ENCODE results near the gene SORD.
"Not testable (repeated sequence)": the region's sequence is repeated elsewhere in the genome, so short reads cannot be mapped to it uniquely, and the experiment has no call there.

SORD gene

DNA sequence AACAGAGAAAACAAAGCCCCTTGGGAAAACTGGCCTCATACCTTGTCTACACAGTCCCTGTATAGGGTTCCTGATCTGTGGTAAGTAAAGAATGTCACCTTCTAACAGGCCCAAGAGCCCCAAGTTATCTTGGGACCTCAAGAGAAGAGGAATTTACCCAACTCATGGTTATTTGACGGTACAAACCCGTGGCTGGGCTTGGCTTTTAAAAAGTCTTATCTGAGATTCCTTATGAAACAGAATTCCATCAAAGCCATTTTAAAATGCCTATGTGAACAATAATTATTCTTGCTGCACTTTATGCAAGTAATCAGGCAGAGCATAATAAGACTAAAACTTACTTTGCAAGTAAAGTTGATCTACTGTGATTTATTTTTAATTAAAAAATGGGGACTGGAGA is 13.9 kb upstream of the SORD start:
- no peak overlapping the region for H2AFZ ChIP-seq (ENCODE audit: low read depth, low read length)
- no peaks in the 10 kb centered on the region for H3K9me3 ChIP-seq (ENCODE audit: insufficient read depth, low read length)
- H3K36me3 ChIP-seq (replicated peaks; ENCODE audit: low read depth, low read length) = no peaks in the 10 kb centered on the region
- H3K27ac ChIP-seq (ENCODE audit: low read length) = no peak overlapping the region
- no peak overlapping the region for H3K4me2 ChIP-seq (ENCODE audit: low read length)
- H3K27me3 ChIP-seq (ENCODE audit: low read depth, low read length) = no peaks in the 10 kb centered on the region; the same call in 1 of the 2 replicates
- no peaks in the 10 kb centered on the region for H4K20me1 ChIP-seq (ENCODE audit: insufficient read depth, low read length)
- H3K9ac ChIP-seq (ENCODE audit: low read length) = no peak overlapping the region
- H3K4me3 ChIP-seq (ENCODE audit: low read length) = no peak overlapping the region
- H3K79me2 ChIP-seq (ENCODE audit: low read length) = no peaks in the 10 kb centered on the region
- TF ChIP-seq, protein P1, sequence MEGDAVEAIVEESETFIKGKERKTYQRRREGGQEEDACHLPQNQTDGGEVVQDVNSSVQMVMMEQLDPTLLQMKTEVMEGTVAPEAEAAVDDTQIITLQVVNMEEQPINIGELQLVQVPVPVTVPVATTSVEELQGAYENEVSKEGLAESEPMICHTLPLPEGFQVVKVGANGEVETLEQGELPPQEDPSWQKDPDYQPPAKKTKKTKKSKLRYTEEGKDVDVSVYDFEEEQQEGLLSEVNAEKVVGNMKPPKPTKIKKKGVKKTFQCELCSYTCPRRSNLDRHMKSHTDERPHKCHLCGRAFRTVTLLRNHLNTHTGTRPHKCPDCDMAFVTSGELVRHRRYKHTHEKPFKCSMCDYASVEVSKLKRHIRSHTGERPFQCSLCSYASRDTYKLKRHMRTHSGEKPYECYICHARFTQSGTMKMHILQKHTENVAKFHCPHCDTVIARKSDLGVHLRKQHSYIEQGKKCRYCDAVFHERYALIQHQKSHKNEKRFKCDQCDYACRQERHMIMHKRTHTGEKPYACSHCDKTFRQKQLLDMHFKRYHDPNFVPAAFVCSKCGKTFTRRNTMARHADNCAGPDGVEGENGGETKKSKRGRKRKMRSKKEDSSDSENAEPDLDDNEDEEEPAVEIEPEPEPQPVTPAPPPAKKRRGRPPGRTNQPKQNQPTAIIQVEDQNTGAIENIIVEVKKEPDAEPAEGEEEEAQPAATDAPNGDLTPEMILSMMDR (IDR thresholded peaks at IDR 0.05; ENCODE audit: low read depth, low read length) = no peak
- TF ChIP-seq EZH2phosphoT487 (IDR thresholded peaks at IDR 0.05; ENCODE audit: low read depth) = no peak
- no peaks in the 10 kb centered on the region for H3K4me1 ChIP-seq (ENCODE audit: low read length)

DNA sequence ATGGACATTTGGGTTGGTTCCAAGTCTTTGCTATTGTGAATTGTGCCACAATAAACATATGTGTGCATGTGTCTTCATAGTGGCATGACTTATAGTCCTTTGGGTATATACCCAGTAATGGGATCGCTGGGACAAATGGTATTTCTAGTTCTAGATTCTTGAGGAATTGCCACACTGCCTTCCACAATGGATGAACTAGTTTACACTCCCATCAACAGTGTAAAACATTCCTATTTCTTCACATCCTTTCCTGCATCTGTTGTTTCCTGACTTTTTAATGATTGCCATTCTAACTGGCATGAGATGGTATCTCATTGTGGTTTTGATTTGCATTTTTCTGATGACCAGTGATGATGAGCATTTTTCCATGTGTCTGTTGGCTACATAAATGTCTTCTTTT is 7.9 kb upstream of the SORD start:
- H3K9me3 ChIP-seq (ENCODE audit: insufficient read depth, low read length); H3K79me2 ChIP-seq (ENCODE audit: low read length); H3K27me3 ChIP-seq (ENCODE audit: low read depth, low read length); H3K4me2 ChIP-seq (ENCODE audit: low read length); H2AFZ ChIP-seq (ENCODE audit: low read depth, low read length); H3K36me3 ChIP-seq (replicated peaks; ENCODE audit: low read depth, low read length); H4K20me1 ChIP-seq (ENCODE audit: insufficient read depth, low read length); H3K4me1 ChIP-seq (ENCODE audit: low read length); H3K9ac ChIP-seq (ENCODE audit: low read length); H3K27ac ChIP-seq (ENCODE audit: low read length); H3K4me3 ChIP-seq (ENCODE audit: low read length): not testable (repeated sequence)

DNA sequence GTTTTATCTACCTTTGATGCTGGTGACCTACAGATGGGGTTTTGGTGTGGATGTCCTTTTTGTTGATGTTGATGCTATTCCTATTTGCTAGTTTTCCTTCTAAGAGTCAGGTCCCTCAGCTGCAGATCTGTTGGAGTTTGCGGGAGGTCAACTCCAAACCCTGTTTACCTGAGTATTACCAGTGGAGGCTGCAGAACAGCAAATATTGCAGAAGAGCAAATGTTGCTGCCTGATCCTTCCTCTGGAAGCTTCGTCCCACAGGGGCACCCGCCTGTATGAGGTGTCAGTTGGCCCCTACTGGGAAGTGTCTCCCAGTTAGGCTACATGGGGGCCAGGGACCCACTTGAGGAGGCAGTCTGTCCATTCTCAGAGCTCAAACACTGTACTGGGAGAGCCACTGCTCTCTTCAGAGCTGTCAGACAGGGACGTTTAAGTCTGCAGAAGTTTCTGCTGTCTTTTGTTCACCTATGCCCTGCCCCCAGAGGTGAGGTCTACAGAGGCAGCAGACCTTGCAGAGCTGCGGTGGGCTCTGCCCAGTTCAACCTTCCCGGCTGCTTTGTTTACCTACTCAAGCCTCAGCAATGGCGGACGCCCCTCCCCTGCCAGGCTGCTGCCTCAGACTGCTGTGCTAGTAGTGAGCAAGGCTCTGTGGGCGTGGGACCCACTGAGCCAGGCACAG is 2.6 kb upstream of the SORD start:
- H2AFZ ChIP-seq (ENCODE audit: low read depth, low read length); H3K27ac ChIP-seq (ENCODE audit: low read length); H3K9me3 ChIP-seq (ENCODE audit: insufficient read depth, low read length); H3K4me1 ChIP-seq (ENCODE audit: low read length); H3K36me3 ChIP-seq (replicated peaks; ENCODE audit: low read depth, low read length); H3K4me2 ChIP-seq (ENCODE audit: low read length); H3K27me3 ChIP-seq (ENCODE audit: low read depth, low read length); H4K20me1 ChIP-seq (ENCODE audit: insufficient read depth, low read length); H3K4me3 ChIP-seq (ENCODE audit: low read length); H3K9ac ChIP-seq (ENCODE audit: low read length): not testable (repeated sequence)
- peaks cover 22% of the 10 kb centered on the region for H3K79me2 ChIP-seq (ENCODE audit: low read length)

DNA sequence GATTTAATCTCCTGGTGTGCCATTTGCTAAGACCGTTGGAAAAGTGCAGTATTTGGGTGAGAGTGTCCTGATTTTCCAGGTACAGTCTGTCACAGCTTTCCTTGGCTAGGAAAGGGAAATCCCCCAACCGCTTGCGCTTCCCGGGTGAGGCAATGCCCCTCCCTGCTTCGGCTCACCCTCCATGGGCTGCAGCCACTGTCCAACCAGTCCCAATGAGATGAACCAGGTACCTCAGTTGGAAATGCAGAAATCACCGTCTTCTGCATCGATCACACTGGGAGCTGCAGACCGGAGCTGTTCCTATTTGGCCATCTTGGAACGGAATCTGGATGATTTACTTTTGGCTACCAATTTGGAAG is 2.1 kb upstream of the SORD start:
- not testable (repeated sequence) for H4K20me1 ChIP-seq (ENCODE audit: insufficient read depth, low read length); H2AFZ ChIP-seq (ENCODE audit: low read depth, low read length); H3K9me3 ChIP-seq (ENCODE audit: insufficient read depth, low read length); H3K4me2 ChIP-seq (ENCODE audit: low read length); H3K4me3 ChIP-seq (ENCODE audit: low read length); H3K9ac ChIP-seq (ENCODE audit: low read length); H3K27ac ChIP-seq (ENCODE audit: low read length); H3K36me3 ChIP-seq (replicated peaks; ENCODE audit: low read depth, low read length); H3K27me3 ChIP-seq (ENCODE audit: low read depth, low read length); H3K4me1 ChIP-seq (ENCODE audit: low read length)
- H3K79me2 ChIP-seq (ENCODE audit: low read length) = peaks cover 26% of the 10 kb centered on the region

DNA sequence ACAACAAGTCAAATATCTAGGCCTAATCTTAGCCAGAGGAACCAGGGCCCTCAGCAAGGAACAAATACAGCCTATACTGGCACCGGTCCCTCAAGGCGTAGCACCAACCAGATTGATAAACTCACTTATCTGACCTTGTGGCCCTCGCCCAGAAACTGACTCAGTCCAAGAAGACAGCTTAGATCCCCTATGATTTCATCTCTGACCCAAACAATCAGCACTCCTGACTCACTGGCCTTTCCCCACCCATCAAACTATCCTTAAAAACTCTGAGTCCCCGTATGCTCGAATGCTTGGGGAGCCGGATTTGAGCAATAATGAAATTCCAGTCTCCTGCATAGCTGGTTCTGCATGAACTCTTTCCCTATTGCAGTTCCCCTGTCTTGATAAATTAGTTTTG is 1.6 kb upstream of the SORD start:
- Histone ChIP-seq H3K36me3 (replicated peaks; ENCODE audit: low read depth, low read length) (no peaks in the 10 kb centered on the region), H3K4me2 (ENCODE audit: low read length) (no peak overlapping the region)

More for the DNA sequence above, 1.6 kb upstream of the SORD start:
- H4K20me1 ChIP-seq (ENCODE audit: insufficient read depth, low read length) = no peaks in the 10 kb centered on the region
- H3K9me3 ChIP-seq (ENCODE audit: insufficient read depth, low read length) = no peaks in the 10 kb centered on the region
- H3K4me1 ChIP-seq (ENCODE audit: low read length) = peaks cover 9% of the 10 kb centered on the region
- H3K4me3 ChIP-seq (ENCODE audit: low read length) = no peak overlapping the region
- no peak overlapping the region for H3K9ac ChIP-seq (ENCODE audit: low read length)
- no peak for TF ChIP-seq EZH2phosphoT487 (IDR thresholded peaks at IDR 0.05; ENCODE audit: low read depth)
- TF ChIP-seq, protein P1 (IDR thresholded peaks at IDR 0.05; ENCODE audit: low read depth, low read length) = no peak
- no peak overlapping the region for H3K27ac ChIP-seq (ENCODE audit: low read length)
- H3K27me3 ChIP-seq (ENCODE audit: low read depth, low read length) = 0 out of 2 replicates have a peak, but pooled peaks cover 4% of the 10 kb centered on the region
- H3K79me2 ChIP-seq (ENCODE audit: low read length) = peaks cover 31% of the 10 kb centered on the region
- H2AFZ ChIP-seq (ENCODE audit: low read depth, low read length) = no peak overlapping the region
